ENCODE data around the gene MYBPH.

- no peak for TF ChIP-seq POLR2A (IDR thresholded peaks at IDR 0.05)
- no peak for TF ChIP-seq CTCF (IDR thresholded peaks at IDR 0.05)
These were observed 29.1 kb downstream of the MYBPH start for GRCh38 chr1:203146537-203146936.

Data from adrenal gland (tissue), 5 donors.